HG03575 (cell line): ENCODE data around the gene ARHGDIG.
"Not testable (repeated sequence)": the region's sequence is repeated elsewhere in the genome, so short reads cannot be mapped to it uniquely, and the experiment has no call there.

Experiments used
- ATAC-seq: cut with Tn5 transposase; IDR thresholded peaks from one replicate; pipeline ENCODE4 v1.9.1; 2021; ENCODE audit not compliant: unreplicated experiment, insufficient number of reproducible peaks, low FRiP score; ENCODE audit errors: extremely low read depth

The ARHGDIG gene

GRCh38 chr16:262121-262745 lies 18.2 kb upstream of the ARHGDIG start:
- no peak for ATAC-seq

DNA sequence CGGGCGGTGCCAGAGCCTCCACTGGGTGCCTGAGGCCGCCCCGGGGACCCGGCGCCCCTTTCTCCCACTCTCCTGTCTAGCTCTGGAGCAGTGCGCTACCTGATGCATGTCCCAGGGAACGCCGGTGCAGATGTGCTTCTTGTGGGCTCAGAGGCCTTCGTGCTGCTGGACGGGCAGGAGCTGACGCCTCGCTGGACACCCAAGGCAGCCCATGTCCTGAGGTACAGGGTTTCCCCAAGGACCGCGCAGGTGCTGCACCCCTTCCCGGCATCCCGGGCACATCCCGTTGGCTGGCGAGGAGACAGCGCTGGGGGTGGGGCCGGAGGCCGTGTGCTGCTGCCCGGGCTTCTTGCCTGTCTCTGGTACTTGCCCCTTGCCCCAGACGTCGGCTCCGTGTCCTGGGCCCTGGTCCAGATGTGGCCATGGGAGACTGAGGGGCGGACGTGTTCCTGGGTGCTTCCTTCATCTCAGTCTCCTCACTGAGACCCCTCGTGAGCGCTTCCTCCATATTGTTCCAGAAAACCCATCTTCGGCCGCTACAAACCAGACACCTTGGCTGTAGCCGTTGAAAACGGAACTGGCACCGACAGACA lies 17.1 kb upstream of the ARHGDIG start:
- ATAC-seq: no peak

- no peak for ATAC-seq
These were observed 16.4 kb upstream of the ARHGDIG start for GRCh38 chr16:263944-264343.

DNA sequence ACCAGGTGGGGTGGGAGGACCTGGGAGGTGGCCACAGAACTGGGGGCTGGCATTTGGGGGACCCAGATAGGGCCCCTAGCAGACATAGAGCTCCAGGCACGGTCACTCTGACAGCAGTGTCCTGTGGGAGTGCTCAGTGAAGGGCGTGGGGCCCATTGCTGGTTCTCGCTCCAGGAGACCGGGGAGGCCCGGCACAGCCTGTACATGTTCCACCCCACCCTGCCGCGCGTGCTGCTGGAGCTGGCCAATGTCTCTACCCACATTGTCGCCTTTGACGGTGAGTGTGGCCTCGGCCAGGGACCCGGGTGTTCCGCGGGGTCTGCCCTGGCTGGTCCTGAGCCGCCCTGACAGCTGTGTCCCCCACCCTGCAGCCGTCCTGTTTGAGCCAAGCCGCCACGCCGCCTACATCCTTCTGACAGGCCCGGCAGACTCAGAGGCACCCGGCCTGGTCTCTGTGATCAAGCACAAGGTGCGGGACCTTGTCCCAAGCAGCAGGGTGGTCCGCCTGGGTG lies 15.9 kb upstream of the ARHGDIG start:
- no peak for ATAC-seq

GRCh38 chr16:265002-265529 lies 15.3 kb upstream of the ARHGDIG start:
- no peak for ATAC-seq

GRCh38 chr16:265711-266110 lies 14.7 kb upstream of the ARHGDIG start:
- no peak for ATAC-seq

GRCh38 chr16:266258-267164 lies 13.9 kb upstream of the ARHGDIG start:
- ATAC-seq: no peak

DNA sequence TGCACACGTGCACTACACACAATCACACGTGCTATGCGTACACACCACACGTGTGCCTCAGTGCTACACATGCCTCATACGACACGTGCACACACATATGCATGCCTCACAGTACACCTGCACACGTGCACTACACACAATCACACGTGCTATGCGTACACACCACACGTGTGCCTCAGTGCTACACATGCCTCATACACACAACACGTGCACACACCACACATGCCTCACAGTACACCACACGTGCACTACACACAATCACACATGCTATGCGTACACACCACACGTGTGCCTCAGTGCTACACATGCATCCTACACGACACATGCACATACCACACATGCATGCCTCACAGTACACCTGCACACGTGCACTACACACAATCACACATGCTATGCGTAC lies 12.8 kb upstream of the ARHGDIG start:
- not testable (repeated sequence) for ATAC-seq

- no peak for ATAC-seq
These were observed 12.0 kb upstream of the ARHGDIG start for GRCh38 chr16:268141-269053.

- no peak for ATAC-seq
These were observed 11.2 kb upstream of the ARHGDIG start for GRCh38 chr16:269061-269796.

DNA sequence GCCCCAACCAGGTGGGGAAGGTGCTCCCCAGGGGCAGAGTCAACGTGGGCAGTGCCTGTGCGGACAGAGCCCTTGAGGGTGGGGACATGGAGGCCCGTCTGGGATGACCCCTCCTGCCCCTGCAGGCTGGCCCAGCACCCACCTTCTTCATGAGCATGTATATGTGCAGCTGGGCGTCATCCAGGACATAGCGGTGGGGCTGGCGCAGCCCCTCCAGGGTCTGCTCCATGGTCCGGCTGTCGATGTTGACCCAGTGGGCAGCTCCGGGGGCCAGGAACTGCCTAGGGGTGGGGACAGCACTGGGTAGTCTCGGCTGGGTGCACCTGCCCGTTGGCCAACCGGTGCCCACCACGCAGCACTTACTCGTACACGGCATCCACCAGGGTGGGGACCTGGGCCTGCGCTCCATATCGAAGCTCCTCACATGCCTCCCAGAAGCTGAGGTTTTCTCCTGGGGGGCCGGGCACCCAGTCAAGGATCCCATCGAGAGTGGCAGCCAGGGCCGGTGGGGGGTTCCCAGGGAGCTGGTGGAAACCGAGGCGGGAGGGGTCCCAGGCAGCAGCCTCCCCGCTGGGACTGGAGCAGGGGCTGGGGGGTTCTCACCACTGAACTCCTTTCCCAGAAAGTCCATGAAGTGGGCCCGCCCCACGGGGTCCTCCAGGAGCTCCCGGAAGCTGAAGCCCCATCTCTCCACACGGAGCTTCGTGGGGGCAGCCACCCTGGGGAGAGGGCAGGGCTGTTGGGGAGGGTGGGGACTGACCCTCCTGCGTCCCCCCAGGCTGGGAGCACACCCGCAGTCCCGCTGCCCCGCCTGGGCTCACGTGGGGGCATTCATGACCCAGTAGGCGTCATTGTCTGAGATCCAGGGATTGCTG lies 9.8 kb upstream of the ARHGDIG start:
- ATAC-seq: no peak

DNA sequence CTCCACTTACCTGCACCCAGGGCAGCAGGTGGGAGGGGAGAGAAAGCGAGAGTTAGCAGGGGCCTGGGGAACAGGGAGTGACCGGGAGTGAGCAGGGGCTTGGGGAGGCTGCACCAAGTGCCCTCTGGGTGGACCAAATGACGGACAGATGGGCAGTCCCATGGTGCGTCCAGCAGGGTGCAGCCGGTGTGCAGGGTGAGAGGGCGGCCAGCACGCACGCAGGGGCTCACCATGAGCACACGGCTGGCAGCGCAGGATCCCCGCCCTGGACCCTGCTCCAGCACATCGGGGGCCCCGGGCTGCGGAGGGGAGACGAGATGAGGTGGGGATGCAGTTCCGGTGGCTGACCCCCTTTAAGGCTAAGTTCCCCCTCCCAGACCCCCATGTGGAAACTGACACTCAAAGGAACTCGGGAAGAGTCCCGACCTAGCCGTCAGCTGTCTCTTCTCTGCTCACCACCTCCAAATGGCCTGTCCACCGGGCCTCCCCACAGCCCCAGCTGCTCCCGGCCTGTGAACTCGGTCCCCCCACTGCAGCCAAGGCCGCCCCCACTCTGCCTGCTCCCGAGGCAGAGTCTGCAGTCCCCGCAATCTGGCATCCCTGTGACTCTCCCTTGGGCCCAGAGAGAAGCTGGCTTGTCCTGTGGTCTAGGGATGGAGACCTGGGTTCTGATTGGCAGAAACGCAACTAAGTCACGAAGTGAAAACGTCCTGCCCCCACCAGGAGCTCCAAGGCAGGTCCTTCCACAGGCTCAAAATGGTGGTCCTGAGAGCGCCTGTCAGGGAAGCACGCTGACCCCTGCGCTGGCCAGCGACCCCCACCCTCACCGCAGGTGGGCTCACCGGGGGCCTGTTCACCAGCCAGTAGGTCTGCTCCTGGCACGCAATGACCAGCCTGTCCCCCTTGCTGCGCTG lies 7.5 kb upstream of the ARHGDIG start:
- no peak for ATAC-seq

GRCh38 chr16:273547-274421 lies 6.6 kb upstream of the ARHGDIG start:
- no peak for ATAC-seq

DNA sequence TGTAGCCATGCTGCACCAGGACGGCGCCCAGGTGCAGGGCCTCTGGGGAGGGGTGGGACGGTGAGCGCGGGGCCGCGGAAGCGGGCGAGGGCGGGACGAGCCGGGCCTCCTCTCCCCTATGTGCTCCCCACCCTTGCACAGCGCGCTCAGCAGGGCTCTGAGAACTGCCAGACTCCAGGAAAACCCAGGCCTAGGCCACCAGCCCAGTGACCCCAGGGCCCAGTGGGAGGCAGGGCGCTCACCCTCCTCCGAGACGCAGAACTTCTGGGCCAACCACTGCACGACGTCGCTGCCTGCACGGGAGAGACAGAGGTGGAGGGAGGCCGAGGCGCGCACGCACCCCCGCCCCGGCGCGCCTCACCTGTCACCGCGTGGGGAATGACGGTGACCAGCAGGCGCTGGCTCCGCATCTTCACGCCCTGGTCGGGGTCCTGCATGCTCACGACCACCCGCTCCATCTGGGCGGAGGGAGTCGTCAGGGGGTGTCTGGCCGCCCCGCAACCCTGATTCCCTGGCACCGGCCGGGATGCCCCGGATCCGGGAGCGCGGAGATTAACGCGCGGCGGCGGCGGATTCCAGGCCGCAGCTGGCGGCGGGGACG lies 5.2 kb upstream of the ARHGDIG start:
- no peak for ATAC-seq

DNA sequence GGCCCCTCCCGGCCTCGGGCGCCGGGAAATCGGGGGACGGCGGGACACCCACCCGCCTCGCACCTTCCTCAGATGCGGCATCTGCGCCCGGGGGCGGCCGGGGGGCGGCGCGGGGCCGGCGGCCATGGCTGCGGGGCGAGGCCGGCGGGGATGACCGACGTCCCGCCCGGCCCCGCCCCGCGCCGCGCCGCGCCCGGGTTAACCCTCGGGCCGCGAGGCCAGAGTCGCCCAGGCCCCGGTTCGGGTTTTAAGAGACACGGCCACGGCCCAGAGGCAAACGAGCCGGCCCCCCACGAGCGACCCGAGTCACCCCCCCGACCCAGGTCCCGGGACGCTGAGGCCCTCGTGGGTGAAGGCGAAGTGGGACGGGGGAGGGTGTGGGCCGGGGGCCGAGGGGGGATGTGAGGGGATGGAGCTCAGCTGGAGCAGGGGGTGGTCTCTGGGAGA lies 4.6 kb upstream of the ARHGDIG start, which contains the start of gene RGS11:
TSS of gene RGS11 (minus strand) at position 159 of the 447 bp plus-strand sequence. CDS start at position 126, 33 bp downstream.
- ATAC-seq: no peak
